ENCODE measurements around the gene NAIF1.

DNA sequence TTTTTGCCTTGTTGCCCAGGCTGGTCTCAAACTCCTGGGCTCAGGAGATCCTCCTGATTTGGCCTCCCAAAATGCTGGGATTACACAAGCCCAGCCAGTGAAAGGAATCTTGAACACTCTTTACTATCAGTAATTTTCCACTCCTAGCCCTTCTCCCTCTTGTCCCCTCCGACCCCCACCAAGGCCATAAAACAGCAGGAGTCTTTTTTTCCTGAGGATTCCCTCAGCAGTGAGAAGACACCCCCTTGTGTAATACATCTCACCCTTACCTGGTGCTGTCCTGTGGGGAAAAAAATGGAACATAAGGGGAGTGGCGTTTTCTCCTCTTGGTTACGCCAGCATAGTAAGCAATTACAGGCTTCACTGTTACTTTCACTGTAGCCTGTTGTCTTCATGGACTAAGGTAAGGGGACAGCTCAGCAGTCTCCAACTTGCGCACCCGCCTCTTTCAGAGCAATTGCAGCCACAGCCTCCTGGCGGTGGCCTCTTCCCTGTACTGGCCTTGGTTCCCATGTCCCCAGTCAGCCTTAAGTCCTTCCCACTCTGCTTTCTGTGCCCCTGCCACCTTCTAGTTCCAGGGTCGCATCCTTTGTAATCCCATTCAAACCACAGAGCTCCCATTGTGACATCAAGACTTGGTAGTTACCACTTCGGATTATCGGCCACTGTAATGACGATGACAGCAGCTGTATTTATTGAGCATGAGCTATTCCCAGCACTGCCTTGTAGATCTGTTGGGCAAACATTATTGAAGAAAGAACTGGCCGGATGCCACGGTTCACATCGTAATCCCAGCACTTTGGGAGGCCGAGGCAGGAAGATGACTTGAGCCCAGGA is 10.0 kb downstream of the NAIF1 start:
- TF ChIP-seq POLR2A (IDR thresholded peaks at IDR 0.05) (no peak), CTCF (IDR thresholded peaks at IDR 0.05) (no peak), POLR2AphosphoS5 (IDR thresholded peaks at IDR 0.05) (no peak), EP300 (IDR thresholded peaks at IDR 0.05) (no peak)

Data from sigmoid colon (tissue), 4 donors.